Measurements from ENCODE around the gene AIF1L.
"Not testable (repeated sequence)": the region's sequence is repeated elsewhere in the genome, so short reads cannot be mapped to it uniquely, and the experiment has no call there.

Gene AIF1L

DNA sequence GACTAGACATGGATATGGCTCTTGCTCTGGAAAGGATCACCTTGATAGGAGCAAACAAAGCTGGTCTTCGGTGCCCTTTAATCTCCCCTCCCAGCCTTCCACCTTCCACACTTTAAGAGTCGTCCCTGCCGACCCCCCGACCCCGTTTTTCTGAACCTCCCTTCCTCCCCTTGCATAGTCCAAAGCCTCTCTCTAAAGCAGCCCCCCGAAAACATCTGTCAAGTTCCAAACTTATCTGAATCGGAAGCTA lies 28.6 kb downstream of the AIF1L start:
- DNase-seq: no peak

DNA sequence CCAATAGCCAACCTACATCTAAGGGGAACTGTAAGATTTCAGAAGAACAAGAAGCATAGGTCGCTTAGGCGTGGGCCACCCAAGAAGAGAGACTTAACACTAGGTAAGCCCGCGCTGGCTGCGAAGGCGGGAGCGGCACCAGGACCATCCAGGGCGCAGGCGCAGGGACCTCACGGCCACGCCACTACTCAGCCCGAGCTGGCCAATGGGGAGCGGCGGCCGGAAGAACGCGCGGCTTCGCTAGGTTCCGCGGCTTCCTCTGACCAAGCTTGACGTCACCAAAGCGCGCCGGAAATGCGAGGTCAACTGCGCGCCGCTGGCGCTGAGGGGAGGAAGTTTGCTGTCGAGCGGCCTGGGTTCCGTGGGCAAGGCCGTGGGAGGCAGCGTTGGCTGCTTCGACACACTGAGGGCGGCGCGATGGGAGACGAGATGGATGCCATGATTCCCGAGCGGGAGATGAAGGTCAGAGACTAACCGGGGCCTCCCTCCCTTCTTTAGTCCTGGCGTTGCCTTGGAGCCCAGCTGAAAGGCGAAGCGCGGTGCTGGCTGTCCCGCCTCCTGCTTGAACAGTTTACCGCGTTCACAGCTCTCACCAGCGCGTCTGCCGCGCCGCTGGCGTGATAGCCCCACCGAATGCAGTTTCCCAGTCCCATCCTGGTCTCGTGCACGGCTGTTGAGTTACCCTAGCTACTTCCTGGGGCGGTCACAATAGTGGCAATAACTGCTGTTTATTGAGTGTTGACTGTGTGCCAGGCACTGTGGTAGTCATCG lies 29.1 kb downstream of the AIF1L start, which contains the start of gene NUP214:
NUP214 (plus strand) TSS at position 299 of the 771 bp plus-strand sequence; CDS start at position 418, 119 bp downstream.
- peak; percentile 68 for DNase-seq

DNA sequence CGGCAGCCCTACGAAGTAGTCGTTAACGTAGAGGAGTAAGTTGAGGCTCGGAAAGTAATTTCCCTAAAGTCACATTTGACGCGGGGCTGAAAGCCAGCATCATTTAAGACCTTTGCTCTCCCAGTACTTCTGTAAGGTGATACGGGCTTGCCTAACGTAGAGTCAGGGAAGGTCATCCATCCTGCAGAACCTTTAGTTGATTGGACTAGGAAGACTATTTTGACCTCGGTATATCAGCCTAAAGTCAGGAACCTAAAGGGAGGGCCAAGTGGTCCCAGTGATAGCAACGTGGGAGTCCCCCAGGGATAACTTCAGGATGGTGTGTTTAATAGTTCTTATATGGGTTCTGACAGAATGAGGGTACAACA lies 29.7 kb downstream of the AIF1L start:
- DNase-seq: no peak

DNA sequence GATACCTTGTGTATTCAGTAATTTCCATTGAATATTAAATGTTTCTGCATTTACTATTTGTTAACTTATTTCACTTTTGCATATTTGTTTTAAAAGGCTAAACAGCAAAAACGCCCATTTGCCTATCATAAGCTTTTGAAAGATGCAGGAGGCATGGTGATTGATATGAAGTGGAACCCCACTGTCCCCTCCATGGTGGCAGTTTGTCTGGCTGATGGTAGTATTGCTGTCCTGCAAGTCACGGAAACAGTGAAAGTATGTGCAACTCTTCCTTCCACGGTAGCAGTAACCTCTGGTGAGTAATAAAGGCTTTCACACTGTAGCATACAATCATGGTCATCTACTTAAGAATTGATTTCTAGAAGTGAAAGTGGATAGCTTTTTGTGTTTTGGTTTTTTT lies 32.9 kb downstream of the AIF1L start:
- DNase-seq: no peak

DNA sequence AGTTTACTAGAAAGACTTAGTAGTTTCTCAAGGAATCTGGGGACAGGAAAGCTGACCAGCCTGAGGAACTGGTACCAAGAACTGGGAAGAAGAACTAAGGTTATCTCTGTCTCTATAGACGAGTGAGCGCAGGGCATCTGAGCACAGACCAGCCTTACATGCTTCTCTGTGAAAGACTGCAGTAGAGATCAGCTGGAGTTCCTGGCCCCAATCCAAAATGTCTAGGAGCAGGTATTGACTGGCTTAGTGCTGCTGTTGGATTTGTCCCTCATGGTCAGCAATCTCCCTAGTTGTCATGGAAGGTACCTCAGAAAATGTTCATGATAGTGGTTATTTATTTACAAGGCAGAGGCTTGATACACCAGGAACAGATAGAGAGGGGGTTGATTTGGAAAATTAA lies 42.3 kb downstream of the AIF1L start:
- no peak for DNase-seq

DNA sequence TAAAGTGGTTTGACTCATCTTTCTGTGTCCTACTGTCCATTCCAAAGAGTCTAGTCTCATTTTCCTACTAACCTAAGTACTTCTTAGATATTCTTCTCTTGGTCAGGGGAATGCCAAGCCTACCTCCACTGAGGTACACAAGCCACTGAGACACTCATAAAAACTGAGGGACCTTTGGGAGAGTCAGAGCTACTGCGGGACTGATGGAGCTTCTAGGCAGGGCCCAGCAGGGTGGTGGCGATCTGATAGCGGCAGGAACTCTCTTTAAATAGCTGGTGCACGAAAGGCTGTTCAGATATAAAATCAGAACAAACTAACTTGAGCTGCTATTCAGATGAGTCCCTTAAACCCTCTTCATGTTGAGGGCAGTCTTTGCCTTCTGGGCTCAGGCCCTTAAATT lies 43.8 kb downstream of the AIF1L start:
- DNase-seq: no peak

DNA sequence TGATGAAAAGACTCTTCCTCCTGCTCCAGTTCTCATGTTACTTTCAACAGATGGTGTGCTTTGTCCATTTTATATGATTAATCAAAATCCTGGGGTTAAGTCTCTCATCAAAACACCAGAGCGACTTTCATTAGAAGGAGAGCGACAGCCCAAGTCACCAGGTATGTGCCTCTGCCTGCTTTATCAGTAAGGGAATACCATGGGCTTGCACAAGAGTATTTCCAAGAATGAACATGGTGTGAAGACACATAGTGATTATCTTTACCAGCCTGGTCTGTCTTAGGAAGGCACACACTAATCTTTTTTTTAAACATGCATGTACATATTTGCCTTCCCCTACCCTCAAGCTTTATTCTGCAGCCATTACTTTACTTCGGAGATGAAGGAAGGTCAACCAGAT lies 44.2 kb downstream of the AIF1L start:
- no peak for DNase-seq

DNA sequence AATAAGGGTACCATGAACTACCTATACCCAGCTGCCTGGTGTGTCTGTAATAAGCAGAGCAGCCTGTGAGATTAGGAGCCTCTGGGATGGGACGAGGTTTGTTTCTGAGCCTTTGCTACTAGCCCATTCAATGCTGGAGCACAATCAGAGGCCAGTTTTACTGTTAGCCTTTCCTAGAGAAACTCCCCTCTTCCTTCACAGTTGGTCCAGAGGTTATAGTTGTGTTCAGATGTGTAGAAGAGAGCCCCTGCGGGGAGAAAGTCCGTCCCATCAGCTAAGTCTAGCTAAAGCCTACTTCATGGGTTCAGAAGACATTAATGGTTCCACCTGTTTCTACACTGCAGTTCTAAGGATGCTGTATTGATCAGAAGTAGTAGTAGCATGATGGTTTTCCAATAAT lies 45.8 kb downstream of the AIF1L start:
- no peak for DNase-seq

DNA sequence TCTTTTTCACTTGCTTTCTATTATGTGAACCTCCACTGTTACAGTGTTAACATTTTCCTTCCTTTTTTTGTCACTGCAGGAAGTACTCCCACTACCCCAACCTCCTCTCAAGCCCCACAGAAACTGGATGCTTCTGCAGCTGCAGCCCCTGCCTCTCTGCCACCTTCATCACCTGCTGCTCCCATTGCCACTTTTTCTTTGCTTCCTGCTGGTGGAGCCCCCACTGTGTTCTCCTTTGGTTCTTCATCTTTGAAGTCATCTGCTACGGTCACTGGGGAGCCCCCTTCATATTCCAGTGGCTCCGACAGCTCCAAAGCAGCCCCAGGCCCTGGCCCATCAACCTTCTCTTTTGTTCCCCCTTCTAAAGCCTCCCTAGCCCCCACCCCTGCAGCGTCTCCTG lies 47.9 kb downstream of the AIF1L start:
- DNase-seq: no peak

DNA sequence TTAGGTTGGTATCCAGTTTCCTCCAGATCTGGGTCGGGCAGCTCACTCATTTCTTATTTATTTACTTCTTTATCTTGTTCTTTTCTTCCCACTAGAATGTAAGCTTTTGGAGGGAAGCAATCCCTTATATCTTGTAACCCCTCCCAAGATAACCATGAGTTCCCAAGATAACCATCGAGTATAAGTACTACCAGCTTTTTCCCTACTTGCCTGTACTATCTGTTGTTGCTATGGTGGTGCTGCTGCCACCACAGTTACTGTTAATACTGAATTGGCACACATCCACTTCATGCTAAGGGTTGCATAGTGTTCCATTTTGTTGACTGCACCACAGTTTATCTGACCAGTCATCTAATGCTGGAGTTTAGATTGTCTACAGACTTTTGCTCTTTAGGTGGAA lies 48.9 kb downstream of the AIF1L start:
- DNase-seq: no peak

DNA sequence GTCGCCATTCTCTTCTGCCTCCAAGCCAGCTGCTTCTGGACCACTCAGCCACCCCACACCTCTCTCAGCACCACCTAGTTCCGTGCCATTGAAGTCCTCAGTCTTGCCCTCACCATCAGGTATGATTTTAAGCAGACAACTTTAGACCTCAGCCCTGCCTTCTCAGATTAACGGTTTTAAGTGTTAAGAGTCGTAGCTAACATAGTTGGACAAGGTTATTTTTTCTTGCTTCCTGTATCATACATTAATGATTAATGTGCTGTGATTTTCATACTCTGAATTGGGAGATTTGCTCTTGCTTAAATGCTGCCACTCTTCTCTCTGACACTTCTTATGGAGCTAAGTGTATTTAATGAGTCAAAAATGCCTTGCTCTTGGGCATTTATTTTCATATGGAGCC lies 49.9 kb downstream of the AIF1L start:
- DNase-seq: no peak

DNA sequence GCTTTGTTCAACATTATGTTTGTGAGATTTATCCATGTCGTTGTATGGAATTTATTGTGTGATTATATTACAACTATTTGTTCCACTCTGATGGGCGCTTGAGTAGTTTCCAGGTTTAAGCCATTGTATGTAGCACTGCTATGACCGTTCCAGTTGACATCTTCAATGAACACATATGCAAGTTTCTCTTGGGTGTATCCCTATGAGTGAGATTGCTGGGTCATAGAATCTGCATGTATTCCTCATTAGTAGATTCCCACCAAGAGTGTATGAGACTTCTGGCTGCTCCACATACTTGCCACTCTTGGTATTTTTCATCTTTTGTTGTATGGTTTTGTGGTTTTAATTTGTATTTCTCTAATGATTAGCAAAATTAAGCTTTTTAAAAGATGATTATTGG lies 51.9 kb downstream of the AIF1L start:
- DNase-seq: no peak

DNA sequence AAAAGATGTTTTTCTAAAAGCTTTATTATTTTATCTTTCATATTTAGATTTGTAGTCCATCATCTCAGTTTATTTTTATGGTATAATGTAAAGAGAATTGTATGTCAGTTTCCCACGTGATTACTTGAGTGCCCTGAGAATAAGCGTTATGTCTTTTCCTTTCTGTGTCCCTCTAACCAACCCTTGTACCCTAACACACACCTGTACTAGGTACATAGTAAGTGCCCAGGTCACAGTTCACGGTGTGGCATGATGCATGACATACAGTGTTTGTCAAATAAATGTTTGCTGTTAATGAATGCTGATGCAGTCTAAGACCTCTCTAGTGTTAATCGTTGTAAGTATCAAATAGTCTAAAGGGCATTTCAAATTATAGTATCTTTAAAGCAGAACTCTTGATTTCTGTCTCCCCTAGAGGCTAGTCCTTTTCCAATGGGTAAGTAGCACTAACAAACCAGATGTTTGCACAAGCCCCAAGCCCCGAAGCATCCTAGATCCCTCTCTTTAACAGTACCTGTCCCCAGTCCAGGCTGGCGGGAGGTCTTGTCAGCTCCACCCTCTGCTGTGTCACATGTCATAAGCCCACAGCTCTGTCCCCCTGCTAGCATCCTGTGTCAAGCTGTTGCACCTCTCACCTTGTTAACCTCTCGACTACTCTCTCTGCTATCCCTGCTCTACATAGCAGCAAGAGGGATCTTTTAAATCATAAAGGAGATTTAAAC lies 52.8 kb downstream of the AIF1L start:
- DNase-seq: no peak

DNA sequence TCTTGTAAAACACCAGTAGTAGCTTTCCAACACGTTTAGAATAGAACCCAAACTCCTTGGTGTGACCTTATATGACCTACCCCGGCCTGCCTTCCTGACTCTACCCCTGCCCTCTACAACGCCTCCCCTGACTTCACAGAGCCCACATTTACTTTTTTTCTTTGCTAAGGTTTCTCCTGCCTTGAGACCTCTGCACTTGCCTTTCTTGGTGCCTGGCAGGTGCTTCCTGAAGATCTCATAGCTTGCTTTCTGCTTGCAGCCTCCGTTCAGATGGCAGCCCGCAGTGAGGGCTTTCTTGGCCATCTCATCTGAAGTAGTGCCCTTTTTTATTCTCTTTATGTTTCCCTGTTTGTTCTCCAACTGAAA lies 53.3 kb downstream of the AIF1L start:
- no peak for DNase-seq

DNA sequence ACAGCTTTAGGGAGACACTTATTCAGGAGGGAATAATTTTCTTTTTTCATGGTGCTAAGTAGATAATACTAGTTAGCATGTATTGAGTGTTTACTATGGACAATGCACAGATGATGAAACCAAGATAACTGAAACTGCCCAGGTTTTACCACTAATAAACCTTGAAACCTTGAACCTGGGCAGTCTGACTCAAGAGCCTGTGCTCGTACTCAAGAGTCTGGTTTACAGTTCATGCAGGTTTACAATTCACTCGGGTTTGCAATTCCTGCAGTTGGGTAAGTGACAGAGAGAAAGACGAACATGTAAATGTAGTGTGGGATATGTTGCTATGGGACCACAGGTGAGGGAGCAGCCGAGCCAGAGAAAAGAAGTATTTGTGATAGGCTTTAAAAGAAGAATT lies 57.3 kb downstream of the AIF1L start:
- no peak for DNase-seq

DNA sequence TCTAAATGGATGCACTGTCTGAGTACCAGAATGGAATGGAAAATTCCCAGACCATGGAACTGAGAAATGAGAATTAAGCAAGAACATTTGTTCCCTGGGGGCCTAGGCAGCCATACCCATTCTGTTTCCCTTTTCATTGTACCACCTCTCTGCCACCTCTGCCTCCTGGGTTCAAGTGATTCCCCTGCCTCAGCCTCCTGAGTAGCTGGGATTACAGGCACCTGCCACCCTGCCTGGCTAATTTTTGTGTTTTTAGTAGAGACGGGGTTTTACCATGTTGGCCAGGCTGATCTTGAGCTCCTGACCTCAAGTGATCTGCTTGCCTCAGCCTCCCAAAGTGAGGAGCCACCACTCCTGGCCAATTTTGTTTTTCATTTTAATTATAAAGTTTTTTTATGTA lies 62.3 kb downstream of the AIF1L start:
- DNase-seq: not testable (repeated sequence)

DNA sequence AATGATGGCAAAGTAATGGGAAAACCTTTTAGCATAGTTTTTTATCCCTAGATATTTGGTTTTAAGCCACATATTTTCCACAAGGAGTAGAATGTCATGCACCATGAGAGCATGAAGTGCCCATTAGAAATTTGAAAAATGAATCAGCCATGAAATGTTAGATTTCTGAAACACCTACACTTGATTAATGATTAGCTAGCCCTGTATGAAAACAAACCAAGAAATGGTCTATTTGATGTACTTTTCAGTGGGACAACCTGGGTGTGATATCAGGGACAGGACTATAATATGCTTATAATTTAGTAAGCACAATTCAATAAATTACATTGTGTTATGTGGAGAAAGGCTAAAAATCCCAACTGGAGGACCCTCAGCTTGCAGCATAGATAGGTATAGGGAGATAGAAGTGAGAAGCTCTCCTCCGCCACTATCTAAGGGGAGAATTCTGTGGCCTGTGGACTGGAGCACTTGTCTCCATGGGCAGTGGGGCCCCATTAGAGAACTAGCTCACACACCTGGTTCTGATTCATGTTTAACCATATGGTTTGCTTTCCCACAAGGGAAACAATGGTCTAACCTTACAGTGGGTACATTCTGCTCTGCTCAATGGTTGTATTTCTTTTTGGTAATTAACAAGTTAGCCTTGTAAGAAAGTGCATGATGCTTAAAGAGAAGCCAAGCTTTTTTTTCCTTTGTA lies 64.2 kb downstream of the AIF1L start:
- DNase-seq: no peak

DNA sequence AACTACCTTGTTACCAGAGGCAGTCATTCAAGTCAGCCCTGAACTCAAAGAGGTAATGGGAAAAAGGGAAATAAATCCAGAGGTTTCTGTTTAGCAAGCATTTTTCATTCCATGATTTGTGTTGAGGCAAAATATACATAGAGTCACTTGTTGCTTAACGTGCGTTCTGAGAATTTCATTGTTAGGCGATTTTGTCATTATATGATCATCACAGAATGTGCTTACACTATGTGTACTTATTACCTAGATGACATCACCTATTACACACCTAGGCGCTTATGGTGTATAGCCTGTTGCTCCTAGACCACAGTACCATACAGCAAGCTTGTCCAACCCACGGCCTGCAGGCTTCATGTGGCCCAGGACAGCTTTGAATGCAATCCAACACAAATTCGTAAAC lies 65.3 kb downstream of the AIF1L start:
- no peak for DNase-seq

DNA sequence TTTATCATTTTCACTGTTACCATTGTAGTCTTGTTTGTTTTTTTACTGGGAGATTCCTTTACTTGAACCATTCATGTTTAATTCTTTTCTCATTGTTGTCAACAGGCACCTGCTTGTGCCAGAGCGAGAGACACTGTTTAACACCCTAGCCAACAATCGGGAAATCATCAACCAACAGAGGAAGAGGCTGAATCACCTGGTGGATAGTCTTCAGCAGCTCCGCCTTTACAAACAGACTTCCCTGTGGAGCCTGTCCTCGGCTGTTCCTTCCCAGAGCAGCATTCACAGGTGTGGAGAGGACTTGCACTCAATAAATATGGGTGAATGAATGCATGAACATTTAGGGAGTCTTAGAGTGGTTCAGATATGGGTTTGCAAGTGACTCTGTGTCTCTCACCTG lies 66.6 kb downstream of the AIF1L start:
- no peak for DNase-seq

DNA sequence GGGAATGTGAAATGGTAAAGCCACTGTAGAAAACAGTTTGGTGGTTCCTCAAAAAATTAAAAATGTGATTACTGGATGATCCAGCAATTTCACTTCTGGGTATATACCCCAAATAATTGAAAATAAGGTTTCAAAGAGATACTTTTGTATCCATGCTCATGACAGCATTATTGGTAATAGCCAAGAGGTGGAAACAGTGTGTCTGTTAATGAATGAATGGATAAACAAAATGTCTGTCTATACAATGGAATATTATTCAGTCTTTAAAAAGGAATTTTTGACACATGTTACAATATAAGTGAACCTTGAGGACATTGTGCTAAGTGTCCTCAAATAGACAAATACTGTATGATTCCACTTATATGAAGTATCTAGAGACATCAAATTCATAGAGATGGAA lies 69.2 kb downstream of the AIF1L start:
- DNase-seq: no peak

DNA sequence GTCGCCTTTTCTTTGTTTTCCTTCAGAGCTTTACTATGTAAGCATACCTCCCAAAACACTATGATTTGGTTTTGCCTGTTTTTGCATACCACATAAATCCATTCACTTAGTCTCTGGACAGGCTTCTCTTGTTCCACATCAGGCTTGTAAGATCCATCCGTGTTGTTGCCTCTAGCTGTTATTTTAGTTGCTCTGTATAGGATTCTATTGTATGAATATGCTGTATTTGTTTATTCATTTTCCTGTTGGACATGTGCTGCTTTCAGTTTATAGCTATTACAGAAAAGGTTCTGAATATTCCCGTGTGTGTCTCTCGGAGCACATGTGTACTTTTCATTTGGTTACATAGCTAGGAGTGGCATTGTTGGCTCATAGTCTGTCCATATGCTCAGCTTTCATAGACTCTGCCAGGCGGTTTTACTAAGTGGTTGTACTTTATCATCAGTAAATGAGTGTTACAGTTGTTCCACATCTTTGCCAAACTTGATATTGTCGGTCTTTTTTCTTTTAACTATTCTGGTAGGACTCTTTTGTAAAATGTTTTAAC lies 70.9 kb downstream of the AIF1L start:
- no peak for DNase-seq

DNA sequence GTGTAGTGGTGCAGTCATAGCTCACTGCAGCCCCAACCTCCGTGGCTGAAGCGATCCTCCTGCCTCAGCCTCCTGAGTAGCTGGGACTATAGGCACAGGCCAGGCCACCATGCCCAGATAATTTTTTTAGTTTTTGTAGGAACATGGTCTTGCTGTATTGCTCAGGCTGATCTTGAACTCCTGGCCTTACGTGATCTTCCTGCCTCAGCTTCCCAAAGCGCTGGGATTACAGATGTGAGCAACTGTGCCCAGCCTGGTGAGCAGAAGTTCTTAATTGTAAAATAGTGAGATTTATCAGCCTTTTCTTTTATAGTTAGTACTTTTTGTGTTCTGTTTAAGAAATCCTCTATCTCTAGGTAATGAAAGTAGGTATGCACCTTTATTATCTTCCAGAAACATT lies 71.6 kb downstream of the AIF1L start:
- DNase-seq: no peak

DNA sequence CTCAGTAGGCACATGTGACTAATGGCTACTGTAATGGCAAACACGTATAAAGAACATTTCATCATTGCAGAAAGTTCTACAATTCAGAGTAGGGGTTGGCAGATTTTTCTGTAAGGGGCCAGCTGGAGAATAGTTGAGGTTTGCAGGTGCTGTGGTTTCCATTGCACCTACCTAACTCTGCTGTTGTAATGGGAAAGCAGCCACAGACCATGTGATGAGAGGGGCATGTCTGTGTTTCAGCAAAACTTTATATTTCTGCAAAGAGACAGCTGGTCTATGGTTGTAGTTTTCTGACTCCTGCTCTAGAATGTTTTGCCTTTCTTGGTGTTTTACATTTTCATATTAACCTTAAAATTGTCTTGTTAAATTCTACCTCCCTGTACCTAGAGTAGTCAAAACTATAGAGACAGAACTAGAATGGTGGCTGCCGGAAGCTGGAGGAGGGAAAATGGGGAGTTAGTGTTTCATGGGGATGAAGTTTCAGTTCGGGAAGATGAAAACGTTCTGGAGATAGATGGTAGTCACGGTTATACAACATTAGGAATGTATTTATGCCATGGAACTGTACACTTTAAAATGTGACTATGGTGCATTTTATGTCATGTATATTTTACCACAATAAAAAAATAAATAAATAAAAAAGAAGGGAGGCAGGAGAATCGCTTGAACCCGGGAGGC lies 73.4 kb downstream of the AIF1L start:
- no peak for DNase-seq

Measured in SIG-M5 (cell line).